HG03025 (cell line): ENCODE measurements around the gene SAMD4A.
A peak's percentile ranks its signal among the peaks of the same experiment; 100 is the strongest.
"Not testable (repeated sequence)": the region's sequence is repeated elsewhere in the genome, so short reads cannot be mapped to it uniquely, and the experiment has no call there.

Experiments used
- ATAC-seq: cut with Tn5 transposase; IDR thresholded peaks from one replicate; pipeline ENCODE4 v1.9.1; 2021; ENCODE audit warnings: mild to moderate bottlenecking, moderate library complexity; ENCODE audit not compliant: unreplicated experiment, low FRiP score

The SAMD4A gene

DNA sequence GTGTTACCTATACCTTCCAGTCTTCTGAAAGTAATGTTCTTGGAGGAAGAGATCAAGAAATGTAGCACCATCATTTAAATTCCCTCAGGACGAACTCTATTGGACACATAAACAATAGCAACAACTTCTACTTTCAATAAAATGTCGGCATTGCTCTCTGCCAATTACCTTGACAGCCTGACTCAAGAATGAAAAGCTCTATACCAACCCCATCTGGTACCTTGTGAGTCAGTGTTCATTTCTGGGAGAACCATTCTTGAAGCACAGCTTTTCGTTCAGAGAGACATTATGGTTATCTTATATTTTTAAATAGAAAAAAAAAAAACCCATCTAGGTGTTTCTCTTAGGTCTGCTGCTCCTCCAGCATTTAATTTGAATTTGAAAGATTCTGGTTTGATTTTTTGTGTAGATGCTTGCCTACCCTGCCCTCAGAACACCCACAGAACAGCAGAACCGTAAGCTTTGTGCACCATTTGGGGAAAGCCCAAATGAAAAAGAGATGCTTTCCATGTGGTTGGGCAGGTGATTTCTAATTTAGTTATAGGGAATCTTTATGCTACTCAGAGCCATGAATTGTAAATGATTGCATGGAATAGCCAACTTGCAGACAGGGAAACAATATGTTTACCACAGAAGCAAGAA, 156.0 kb downstream of the SAMD4A start:
- ATAC-seq, result no peak

DNA sequence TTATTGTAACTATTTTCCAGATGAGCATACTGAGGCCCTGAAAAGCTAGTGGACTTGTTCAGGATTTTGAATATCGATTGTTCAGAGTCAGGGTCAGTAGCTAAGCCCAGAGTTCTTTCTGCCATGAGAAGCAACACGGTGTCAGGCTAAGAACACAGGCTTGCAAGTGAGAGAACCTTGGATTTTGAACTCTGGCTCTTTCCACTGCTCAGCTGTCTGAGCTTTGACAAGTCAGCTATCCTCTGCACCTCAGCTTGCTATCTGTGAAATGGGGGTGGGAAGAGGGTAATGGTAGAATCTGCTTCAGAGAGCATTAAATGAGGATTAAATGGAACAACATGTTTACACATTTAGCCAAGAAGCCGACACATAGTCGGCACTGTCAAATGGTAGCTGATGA, 157.2 kb downstream of the SAMD4A start:
- no peak for ATAC-seq

DNA sequence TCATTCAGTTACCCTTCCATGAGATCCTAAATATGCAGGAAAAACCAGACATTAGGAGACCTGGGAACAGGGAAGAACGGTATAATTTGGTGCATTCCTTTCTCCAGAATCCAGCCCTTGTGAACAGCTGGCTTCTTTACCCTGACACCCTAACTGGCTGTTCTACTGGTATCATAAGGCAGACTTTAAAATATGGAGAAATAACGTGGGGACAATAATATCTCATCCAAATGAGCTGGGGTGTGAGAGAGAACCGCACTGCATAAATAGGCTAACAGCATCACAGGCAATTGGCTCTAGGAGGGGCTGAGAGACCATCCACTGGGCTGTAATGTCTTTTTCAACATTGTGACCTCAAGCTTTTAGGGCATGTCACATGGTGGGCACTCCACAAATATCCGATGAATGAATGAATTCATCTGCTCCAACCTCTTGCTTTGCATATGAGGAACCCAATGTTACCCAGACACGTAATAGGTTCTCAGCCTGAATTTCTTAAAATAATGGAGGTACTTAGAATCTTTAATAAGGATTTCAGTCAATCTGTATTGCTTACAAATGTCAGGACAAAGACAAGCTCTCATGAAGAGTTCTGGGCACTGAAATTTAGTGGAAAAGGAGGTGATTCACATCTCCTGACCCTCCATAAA, 157.9 kb downstream of the SAMD4A start:
- no peak for ATAC-seq

DNA sequence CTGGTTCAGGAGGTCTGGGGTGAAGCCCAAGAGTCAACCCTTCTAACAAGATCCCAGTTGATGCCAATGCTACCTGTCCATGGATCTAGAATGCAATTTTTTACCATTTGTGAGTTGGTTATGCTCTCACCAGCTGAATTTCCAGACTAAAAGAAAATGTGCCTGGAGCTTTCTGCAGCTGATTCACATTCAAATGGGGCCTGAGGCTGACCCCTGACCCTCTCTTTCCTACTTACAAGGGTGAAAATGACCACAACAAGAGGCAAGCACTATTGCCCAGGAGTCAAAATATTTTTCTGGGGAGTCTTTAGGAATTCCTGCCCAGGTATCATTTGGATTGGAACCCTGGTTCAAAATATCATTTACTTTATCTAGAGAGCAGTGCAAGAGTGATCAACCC, 159.1 kb downstream of the SAMD4A start:
- ATAC-seq, result no peak

DNA sequence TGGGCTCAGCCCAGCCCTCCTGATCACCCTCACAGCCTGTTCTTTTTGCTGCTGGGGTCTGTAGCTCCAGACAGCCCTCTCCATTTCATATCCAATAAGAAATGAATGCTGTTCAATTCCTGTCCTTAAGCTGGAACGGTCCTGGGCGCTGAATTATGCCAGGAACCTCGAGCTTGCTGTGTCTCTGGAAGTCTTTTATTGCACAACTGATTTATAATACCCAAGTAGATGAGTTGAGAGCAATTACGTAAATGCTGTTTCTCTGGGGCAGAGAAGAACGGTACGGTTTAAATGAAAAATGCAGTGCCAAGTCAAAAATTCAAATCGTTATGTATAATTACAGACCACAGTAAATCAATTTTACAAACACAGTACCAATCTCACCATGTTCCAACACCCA, 161.0 kb downstream of the SAMD4A start:
- no peak for ATAC-seq

DNA sequence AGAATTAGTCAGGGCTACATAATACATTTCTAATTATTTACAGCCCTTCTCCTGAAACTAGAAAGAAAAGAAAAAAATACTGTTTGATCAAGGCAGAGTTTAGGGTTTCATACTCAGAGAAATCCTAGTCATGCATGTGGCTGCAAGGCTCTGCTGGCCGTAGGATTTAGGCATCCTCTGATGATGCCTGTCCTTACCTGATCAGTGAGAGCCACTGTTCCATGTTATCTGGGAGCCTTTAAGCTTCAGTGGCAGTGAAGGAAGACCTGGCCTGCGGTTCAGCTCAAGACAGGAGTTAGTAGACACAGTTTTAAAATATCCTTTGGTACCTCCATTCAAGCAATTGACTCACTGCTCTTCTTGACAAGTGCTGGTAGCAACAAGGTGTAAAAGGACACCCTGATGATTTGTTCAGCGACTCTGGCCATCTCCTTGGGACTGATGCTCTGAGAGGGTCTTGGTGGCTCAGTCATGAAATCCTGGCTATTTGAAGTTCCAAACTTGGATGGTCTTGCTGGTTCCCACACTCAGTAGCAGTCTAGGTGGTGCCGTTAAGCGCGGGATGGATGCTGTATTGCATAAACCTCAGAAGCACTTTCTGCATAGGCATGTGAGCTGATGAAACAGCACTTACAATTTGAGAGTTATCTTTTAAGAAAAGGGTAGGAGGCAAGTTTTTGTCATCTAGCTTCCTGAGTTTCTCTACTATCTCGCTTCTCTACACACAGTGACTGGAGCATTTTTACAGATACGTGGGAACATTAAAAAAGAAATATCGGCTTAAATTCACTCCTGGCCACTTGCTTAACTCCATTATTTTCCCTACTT, 162.0 kb downstream of the SAMD4A start:
- ATAC-seq, result no peak

DNA sequence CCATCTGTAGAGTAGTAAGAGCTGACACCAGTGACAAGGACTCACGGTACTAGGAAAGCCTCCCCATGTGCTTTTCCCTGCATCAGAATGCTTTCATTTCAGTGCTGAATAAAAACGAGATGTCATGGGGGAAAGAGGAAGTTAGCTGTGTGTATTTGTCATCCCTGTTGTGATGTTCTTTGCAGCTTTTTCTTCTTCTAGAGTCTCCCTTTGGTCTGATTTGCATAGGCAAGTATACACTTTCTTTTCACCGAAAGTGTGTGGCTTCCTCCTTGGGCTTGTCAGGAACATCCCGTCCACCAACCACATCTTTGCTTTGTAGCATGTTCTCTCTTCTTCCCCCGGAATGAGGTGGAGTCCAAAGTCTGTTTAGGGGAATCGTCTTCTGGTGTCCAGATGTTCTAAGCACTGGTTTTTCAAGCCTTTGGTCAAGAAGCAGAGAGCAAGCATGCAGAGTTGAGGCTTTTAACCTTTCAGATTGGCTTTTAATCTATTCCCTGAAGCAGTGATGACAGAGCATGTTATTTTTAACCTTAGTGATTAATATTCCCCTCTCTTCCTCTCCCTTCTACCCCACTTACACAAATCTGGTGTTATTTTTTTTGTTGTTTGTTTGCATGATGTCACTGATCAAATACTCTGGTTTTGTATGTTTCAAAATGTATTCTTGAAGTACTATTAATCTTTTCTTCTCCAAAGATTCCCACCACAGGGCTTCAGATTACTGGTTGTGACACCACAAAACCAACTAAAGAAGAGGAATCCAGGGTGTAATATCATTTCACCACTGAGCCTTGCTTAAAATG, 163.4 kb downstream of the SAMD4A start:
- peak; percentile 98 for ATAC-seq

DNA sequence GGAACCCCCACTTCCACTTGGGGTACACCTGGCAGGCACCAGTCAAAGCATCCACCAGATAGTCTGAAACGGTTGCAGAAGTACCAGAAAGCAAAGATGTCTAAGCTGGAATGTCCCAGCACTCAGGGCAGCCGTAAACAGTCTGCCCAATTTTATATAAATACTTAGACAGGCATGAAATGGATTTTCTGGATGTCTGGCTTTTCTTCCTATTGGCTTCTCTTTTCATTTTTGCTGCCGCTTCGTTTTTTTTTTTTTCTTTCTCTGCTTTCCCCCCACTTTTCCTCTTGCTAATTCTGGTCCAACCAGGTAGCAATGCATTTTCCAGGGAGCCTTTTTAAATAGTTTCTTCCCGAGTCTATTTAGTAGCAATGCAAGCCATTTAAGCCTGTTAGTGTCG, 168.0 kb downstream of the SAMD4A start:
- ATAC-seq, result no peak

DNA sequence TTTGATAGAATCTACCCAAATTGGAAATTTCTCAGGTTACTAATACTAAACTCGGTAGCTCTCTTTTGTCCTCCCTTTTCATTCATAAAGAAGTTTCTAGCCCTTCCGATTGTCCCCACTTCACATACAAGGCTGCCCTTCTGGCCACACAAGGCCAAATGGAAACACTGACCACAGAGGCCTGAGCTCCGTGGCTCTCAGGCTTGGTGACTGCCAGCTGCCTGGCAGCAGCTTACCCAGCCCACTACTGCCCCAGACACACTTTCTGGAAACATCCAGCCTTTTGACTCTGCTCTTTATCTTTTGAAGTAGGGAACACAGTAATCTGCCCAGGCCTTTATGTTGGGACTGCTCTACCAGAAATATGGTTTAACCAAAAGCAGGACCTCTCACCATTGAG, 168.5 kb downstream of the SAMD4A start:
- ATAC-seq, result no peak

DNA sequence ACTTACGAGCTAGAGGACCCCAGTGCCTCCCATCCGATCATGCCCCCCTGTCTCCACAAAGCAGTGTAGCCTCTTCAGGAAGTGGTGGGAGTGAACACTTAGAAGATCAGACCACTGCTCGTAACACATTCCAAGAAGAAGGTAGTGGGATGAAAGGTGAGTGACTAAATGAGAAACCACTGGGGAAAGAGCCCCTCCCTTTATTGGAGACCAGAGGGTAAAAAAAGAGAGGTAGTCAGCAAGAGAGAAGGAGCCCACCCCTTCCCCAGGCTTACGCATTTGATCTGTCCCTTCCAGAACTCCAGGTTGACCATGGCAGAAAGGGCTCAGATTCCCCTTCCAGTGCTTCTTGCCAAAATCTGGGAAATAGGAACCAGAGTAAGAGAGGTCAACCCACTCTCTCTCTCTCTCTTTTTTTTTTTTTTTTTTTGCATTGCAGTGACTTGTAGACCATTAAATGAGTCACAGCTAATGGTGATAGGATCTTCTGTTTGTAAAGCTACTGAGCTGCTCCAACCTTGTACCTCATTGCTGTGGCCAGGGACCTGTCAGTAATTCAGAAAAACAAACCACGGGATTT, 170.3 kb downstream of the SAMD4A start:
- no peak for ATAC-seq

DNA sequence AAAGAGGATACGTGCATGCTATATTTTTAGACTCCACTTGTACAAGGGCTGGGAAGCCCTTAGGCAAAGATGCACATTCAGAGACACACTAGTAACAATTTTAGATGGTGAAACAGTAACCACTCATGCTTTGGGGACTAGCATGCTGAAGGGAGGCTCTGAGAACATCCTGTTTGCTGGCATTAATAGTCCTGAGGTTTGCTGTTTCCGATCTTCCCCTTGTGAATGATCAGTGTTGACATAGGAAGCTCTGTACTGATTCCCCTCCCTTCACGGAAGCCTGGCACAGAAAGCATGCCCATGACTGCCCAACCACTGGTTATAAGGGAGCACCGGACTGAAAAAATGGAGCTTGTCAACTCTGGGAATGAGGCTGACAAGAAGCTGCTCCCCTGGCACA, 171.1 kb downstream of the SAMD4A start:
- no peak for ATAC-seq

DNA sequence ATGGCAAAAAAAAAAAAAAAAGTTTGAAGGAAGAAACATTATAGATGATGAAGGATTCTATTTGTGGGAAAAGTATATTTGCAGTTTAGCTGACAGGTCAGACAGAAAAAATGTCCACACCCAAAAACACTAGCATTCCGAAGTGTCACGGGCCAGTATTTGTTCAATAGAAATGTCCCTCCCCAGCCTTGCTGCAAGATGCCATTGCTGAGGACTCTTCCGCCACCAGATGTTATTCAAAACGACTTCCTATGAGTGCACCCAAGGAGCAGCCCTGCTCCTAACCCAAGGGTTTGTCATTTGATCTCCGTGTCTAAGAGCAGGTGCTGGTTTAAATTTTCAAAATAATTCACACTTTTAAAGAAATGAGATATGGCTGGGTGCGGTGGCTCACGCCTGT, 172.6 kb downstream of the SAMD4A start:
- no peak for ATAC-seq

DNA sequence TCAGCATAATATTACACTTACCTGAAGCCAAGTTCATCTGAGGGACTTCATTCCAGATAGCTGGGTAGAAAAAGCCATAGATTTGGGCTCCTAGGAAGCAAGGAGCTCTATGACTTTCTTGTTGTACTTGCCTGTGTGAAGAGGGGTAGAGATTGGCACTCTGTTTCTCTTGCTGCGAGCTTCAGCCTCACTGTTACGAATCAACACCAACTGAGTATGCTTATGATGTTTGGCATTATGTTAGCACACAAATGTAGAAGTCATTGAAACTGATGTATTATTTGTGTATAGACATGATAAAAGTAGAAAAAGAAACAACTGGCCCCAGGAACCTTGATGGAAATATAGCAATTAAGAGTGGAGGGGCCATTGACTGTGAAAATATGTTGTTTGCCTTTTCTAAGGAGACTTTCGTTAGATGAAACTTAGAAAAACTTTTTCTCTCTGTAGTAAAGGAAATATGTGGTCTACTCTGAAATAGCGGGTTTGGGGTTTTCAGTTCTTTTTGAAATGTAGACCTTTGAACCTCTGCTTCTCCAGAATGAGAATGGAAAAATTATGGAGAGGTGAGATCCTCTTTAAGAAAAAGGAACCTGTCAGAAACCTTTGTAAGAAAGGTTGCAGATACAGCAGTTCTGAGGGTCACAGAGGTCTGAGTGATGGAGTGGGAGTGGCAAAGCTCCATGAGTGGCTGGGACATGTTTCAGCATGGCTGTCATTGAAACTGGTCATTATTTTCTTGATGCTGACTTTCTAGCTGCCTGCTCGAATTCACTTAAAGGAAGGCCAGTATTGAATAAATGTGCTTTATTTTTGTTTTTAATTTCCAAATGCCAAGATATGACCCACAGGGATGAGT, 175.8 kb downstream of the SAMD4A start:
- no peak for ATAC-seq

DNA sequence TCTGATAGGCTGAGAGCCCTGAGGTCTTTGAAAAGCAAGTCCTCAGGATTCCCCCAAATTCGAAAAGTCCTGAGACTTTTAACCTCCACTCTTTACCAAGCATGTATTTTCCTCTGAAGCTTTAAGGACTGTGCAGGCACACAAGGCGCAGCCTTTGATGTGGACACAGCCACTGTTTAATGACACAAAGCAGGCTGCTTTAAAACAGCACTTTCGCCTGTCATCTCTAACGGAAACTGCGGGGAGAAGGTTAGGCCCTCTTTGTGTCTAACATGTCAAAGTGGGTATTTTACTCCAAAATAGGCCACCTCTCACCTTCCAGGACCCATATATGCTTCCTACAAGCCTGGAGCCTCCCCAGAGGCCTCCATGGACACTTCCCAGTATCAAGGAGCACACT, 176.5 kb downstream of the SAMD4A start:
- ATAC-seq, result no peak

DNA sequence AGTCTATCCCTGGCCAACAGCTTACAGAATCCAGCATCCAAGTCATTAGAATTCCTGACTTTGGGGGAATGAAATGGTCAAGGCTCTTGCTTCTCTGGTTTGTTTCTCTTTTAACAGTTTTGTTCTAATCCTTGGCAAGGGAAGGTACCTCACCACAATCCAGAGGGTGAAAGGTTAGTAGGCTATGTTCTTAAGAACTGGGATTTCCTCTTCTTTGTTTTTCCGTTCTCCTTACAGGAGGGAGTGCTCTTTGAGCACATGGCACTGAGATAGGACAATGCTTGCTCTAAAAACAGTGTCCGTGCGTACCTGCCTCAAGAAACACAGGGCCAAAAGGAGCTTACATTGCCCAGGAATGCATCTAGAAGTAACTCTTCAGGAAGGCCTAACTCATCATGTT, 179.1 kb downstream of the SAMD4A start:
- ATAC-seq, result no peak

DNA sequence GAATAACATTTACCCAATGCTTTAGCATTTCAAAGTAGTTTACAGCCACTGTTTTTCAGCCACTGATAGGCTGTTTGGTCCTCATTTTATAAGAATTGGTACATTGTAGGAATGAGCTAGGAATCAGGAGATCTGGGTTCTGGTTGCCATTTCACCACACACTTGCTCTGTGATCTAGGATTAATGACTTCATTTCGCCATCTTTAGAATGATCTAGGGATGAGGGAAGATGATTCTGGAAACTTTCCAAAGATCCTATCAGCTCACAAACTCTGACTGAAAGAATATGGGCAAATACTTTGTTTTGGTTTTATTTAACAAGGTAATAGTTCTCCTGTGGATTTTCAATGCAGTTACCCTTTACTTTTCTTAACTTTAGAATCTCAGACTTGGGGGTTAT, 180.7 kb downstream of the SAMD4A start:
- no peak for ATAC-seq

DNA sequence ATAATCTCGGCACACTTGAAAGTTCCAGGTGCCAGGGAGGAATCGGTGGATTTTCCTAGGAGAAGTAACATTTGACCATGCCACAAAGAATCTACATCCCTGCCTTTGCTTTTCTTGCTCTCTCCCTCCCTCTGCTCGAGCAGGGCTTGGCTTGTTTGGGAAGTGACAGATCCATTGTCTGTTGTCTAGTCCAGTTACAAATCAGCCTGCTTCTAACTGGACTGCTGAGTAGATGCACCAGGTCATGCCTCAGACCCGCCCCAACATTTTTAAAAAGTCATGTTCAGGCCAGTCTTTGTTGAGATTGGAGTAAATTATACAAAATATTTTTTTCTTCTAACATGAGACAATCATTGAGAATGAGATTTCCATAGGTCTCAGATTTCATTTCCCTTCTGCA, 182.3 kb downstream of the SAMD4A start:
- ATAC-seq, result no peak

DNA sequence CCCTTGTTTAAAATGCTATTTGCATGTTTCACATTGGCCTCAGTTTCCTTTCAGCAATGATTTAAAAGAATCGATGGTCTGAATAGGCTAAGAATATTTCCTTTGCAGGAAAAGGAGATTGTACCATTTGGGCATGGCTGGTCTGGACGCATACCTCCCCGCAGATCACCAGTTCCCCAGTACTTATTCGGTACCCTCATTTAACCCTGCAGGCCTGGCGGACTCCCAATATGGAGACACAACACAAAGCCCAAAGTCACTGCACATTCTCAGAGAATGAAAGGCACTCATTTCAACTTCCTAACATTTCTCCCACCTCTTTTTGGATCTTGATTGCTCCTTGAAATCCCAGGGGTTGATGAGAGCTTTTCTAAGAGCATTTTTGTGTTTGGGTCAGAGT, 182.8 kb downstream of the SAMD4A start:
- no peak for ATAC-seq

DNA sequence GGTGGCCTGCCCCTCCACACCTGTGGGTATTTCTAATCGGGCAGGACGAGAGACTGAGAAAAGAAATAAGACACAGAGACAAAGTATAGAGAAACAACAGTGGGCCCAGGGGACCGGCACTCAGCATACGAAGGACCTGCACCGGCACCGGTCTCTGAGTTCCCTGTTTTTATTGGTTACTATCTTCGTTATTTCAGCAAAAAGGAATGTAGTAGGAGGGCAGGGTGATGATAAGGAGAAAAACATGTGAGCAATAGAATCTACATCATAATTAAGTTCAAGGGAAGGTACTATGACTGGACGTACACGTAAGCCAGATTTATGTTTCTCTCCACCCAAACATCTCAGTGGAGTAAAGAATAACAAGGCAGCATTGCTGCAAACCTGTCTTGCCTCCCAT, 185.7 kb downstream of the SAMD4A start:
- not testable (repeated sequence) for ATAC-seq

DNA sequence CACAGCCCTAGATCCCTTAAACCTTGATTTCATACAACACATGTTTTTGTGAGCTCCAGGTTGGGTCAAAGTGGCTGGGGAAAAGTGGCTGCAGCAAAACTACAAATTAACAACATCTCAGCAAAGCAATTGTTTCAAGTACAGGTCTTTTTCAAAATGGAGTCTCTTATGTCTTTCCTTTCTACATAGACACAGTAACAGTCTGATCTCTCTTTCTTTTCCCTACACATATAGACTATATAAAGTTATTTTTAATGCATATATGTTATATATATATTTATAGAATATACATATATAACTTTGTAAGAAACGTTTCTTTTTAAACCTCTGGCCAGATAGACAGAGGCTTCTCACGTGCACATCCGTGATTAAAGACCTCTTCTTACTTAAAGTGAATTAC, 186.5 kb downstream of the SAMD4A start:
- not testable (repeated sequence) for ATAC-seq
